Left lung (tissue), 10 donors: ENCODE measurements around the gene DNAJC8. TPM values are rescaled to one million over a fixed set of nuclear protein-coding genes. Genes with fewer than 3 reads are reported as not detected.
A peak's percentile ranks its signal among the peaks of the same experiment; 100 is the strongest.

Source experiments
- ATAC-seq: fragments of 200-7000 bp; cut with Tn5 transposase; one replicate; pipeline ENCODE4 v1.9.1; 2020; ENCODE audit warnings: moderate library complexity
- DNase-seq, 4 donors: peaks; one replicate each; pipeline ENCODE4 v3.0.0-alpha.2; 2013 to 2020
- H3K27ac ChIP-seq, 2 donors: fragments of 200-600 bp; sonication (generic) in 1 of 2; one replicate each; pipeline versions ENCODE4 v1.5.0 to v1.8.0; 2020 to 2021
- H3K27me3 ChIP-seq, 2 donors: fragments of 200-600 bp; sonication (generic) in 1 of 2; one replicate each; pipeline versions ENCODE4 v1.5.0 to v1.8.0; 2020 to 2021
- H3K36me3 ChIP-seq, 2 donors: fragments of 200-600 bp; sonication (generic) in 1 of 2; one replicate each; pipeline versions ENCODE4 v1.5.0 to v1.8.0; 2020 to 2021
- H3K4me1 ChIP-seq, 2 donors: fragments of 200-600 bp; one replicate each; pipeline ENCODE4 v1.8.0; 2021
- H3K4me3 ChIP-seq, 2 donors: fragments of 200-600 bp; sonication (generic) in 1 of 2; one replicate each; pipeline versions ENCODE4 v1.5.0 to v1.8.0; 2020 to 2021; ENCODE audit warnings: mild to moderate bottlenecking in 1 of 2
- H3K9me3 ChIP-seq, 2 donors: fragments of 200-600 bp; sonication (generic) in 1 of 2; one replicate each; pipeline versions ENCODE4 v1.5.0 to v1.8.0; 2020 to 2021
- intact Hi-C, 2 donors: fragments of 100-400 bp; cut with DNase I; formaldehyde crosslinking; loops; one replicate each; pipeline versions ENCODE4 v1.11.2 to v1.14.2; 2022
- polyA plus RNA-seq, 6 donors: library from polyadenylated mRNA; unstranded; fragments of 120-200 nt; gene quantifications; one replicate each; pipeline ENCODE4 v1.2.1, GENCODE V29; 2013; ENCODE audit not compliant: insufficient read length in 6 of 6
- total RNA-seq, 2 donors: library from RNA; stranded (reverse); fragmentation: NEBNext Ultra II Directional; extraction: Animal tissue kit (Norgen Biotek cat#: 25700); gene quantifications; one replicate each; pipeline ENCODE4 v1.2.1, GENCODE V29; 2021
- TF ChIP-seq, protein P1 (sequence below), 2 donors: fragments of 200-600 bp; sonication (generic) in 1 of 2; IDR thresholded peaks; one replicate each; pipeline versions ENCODE4 v1.5.0 to v1.8.0; 2021; ENCODE audit warnings: antibody characterized with exemption in 2 of 2
- donor health status: DM: no; HTN: yes; CAD: no.
- donor health status: DM: no; HTN: no; CAD: no.

DNAJC8 gene
- total and polyA plus RNA-seq, 8 donors: 65.2 to 151 (median 135) TPM

DNA sequence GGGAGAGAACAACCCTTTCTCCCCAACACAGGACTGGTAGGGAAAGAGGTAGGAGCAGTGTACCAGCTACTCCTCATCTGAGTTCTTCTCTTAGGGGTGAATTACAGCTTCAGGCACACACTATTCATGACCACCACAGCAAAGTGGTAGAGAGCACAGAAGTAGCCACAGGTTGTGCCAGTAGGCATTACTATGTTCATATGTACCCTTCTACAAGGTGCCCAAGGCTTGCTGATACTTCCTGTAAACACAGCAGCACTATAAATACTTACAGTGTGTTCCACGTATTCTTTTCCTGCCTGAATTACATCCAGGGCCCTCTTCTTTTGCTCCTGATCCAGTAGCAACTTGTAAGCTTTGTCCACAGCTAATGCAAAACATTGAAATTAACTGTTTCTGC is 23.1 kb downstream of the DNAJC8 start:
- no peaks in the 10 kb centered on the region for H3K9me3 ChIP-seq
- intact Hi-C loops: loop anchor here in 1 of 2 donors (5.0 kb wide), 1 partner anchor 117 kb away; no protein-coding TSS in a partner anchor
- peaks cover 0 to 11% of the 10 kb centered on the region in 2 donors for H3K4me1 ChIP-seq
- no peak for DNase-seq
- H3K27ac ChIP-seq: no peak overlapping the region
- ATAC-seq: no peak
- H3K36me3 ChIP-seq: peaks cover 2 to 93% of the 10 kb centered on the region in 2 donors
- no peak overlapping the region for H3K4me3 ChIP-seq
- TF ChIP-seq, protein P1, sequence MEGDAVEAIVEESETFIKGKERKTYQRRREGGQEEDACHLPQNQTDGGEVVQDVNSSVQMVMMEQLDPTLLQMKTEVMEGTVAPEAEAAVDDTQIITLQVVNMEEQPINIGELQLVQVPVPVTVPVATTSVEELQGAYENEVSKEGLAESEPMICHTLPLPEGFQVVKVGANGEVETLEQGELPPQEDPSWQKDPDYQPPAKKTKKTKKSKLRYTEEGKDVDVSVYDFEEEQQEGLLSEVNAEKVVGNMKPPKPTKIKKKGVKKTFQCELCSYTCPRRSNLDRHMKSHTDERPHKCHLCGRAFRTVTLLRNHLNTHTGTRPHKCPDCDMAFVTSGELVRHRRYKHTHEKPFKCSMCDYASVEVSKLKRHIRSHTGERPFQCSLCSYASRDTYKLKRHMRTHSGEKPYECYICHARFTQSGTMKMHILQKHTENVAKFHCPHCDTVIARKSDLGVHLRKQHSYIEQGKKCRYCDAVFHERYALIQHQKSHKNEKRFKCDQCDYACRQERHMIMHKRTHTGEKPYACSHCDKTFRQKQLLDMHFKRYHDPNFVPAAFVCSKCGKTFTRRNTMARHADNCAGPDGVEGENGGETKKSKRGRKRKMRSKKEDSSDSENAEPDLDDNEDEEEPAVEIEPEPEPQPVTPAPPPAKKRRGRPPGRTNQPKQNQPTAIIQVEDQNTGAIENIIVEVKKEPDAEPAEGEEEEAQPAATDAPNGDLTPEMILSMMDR (IDR thresholded peaks at IDR 0.05): no peak
- H3K27me3 ChIP-seq: no peaks in the 10 kb centered on the region

DNA sequence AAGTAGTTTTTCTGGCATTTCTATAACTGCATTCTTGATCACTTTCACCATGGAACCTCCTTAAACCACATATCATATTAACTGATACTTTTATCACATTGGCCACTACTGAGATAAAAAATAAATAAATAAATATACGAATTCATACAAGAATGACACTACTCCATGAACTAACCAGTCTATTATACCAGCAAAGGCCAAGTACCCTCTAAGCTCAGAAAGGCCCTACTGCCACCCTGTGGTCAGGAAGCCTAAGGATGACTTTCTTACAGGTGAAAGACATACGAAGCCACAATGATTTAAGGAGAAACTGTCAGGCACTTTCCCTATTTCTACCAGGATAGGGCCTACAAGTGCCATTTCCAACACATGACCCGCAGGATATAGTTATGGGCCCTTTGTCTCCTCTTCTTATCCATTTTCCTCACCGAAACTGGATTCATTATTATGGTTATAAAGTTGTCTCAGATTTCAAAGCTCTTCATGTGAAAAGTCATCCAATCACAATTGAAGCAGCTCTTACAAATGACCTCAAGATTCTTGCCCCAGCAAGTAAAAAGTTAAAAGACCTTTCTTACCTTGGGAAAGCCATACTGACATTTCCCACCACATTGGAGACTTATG is 23.9 kb downstream of the DNAJC8 start:
- ATAC-seq: peak; percentile 98
- H3K27me3 ChIP-seq: no peaks in the 10 kb centered on the region
- H3K4me3 ChIP-seq: no peak overlapping the region
- H3K27ac ChIP-seq: no peak overlapping the region
- peaks cover 0 to 11% of the 10 kb centered on the region in 2 donors for H3K4me1 ChIP-seq
- no peaks in the 10 kb centered on the region for H3K9me3 ChIP-seq
- peak in 3 of 4 donors; percentile 17 to 56 (median 52) for DNase-seq
- intact Hi-C loops: loop anchor here in 1 of 2 donors (5.0 kb wide), 1 partner anchor 117 kb away; no protein-coding TSS in a partner anchor
- TF ChIP-seq, protein P1 (IDR thresholded peaks at IDR 0.05): peak; percentile 74 to 75
- peaks cover 2 to 93% of the 10 kb centered on the region in 2 donors for H3K36me3 ChIP-seq

DNA sequence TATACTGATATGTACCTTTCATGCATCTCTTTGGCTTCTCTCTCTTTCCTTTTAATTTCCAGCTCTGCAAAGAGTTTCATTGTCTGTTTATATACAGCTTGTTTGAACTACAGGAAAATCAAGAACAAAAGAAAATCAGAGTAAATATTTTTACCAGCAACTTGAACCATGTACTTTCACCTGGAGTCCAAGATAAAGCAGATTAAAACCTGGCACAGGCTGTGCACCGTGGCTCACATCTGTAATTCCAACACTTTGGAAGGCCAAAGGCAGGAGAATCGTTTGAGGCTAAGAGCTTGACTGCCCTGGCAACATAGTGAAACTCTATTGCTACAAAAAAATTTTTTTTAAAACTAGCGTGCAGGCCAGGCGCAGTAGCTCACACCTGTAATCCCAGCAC is 27.6 kb downstream of the DNAJC8 start:
- intact Hi-C loops: loop anchor here in 1 of 2 donors (5.0 kb wide), 1 partner anchor 113 kb away; no protein-coding TSS in a partner anchor
- no peaks in the 10 kb centered on the region for H3K27me3 ChIP-seq
- H3K4me3 ChIP-seq: no peak overlapping the region
- peaks cover 0 to 11% of the 10 kb centered on the region in 2 donors for H3K4me1 ChIP-seq
- no peak overlapping the region for H3K27ac ChIP-seq
- DNase-seq (no peak), ATAC-seq (no peak)
- H3K36me3 ChIP-seq: peaks cover 6 to 100% of the 10 kb centered on the region in 2 donors
- TF ChIP-seq, protein P1 (IDR thresholded peaks at IDR 0.05): no peak
- no peaks in the 10 kb centered on the region for H3K9me3 ChIP-seq

DNA sequence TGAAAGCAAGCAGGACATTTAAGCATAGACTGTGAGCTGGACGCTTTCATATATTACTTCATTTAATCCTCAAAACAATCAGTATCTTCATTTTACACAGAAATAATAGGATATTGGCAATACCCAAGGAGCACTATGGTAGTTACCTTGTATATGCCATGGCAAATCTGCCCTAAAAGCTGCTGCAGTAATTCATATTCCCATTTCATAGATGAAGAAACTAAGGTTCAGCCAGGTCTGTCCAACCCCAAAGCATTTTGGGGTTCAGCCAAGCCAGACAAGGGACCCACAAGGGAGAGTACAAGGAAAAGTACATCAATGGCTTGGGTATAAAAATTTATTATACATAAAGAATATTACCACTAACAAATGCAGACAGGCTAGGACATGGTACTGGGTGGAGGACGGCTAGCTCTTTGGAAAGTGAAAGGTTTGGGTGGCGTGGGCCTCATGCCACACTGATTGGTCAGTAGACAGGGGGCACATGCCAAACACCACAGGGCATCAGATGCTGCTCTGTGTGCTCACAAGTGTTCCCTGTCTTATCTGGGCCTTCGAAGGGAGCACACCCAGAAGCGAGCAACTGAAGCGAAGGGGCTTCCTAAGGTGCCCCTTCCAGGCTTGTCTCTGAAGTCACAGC is 32.5 kb downstream of the DNAJC8 start:
- H3K9me3 ChIP-seq: no peaks in the 10 kb centered on the region
- no peaks in the 10 kb centered on the region for H3K27me3 ChIP-seq
- H3K4me1 ChIP-seq: peaks cover 0 to 19% of the 10 kb centered on the region in 2 donors
- H3K36me3 ChIP-seq: peaks cover 6 to 80% of the 10 kb centered on the region in 2 donors
- DNase-seq (no peak), ATAC-seq (no peak)
- intact Hi-C loops: no loop called here
- H3K4me3 ChIP-seq: no peak overlapping the region
- TF ChIP-seq, protein P1 (IDR thresholded peaks at IDR 0.05): no peak
- H3K27ac ChIP-seq: peak overlapping the region in 1 of 2 donors; percentile 29
